Memory B cell (primary cell): Measurements from ENCODE around the gene SLC2A11.
"Not testable (repeated sequence)": the region's sequence is repeated elsewhere in the genome, so short reads cannot be mapped to it uniquely, and the experiment has no call there.

Source experiments
- ATAC-seq: fragments of 150-1000 bp; cut with Tn5 transposase; 2 replicates; pipeline ENCODE4 v1.10.0; 2021; ENCODE audit warnings: low read depth, mild to moderate bottlenecking, moderate library complexity
- DNase-seq, 2 donors: peaks; one replicate each; pipeline ENCODE4 v3.0.0; 2022; ENCODE audit warnings: low spot score in 2 of 2
- H3K27ac Mint-ChIP-seq: one replicate; pipeline ENCODE4 v1.8.0; 2022; ENCODE audit warnings: mild to moderate bottlenecking, moderate library complexity, mixed read lengths
- H3K27me3 Mint-ChIP-seq: one replicate; pipeline ENCODE4 v1.8.0; 2022; ENCODE audit warnings: mixed read lengths
- H3K36me3 Mint-ChIP-seq: one replicate; pipeline ENCODE4 v1.8.0; 2022; ENCODE audit warnings: mild to moderate bottlenecking, mixed read lengths
- H3K4me1 Mint-ChIP-seq: one replicate; pipeline ENCODE4 v1.8.0; 2022; ENCODE audit warnings: mixed read lengths
- H3K4me3 Mint-ChIP-seq: one replicate; pipeline ENCODE4 v1.8.0; 2022; ENCODE audit warnings: mild to moderate bottlenecking, moderate library complexity, mixed read lengths
- H3K9me3 Mint-ChIP-seq: one replicate; pipeline ENCODE4 v1.8.0; 2022; ENCODE audit warnings: mixed read lengths

Gene SLC2A11

DNA sequence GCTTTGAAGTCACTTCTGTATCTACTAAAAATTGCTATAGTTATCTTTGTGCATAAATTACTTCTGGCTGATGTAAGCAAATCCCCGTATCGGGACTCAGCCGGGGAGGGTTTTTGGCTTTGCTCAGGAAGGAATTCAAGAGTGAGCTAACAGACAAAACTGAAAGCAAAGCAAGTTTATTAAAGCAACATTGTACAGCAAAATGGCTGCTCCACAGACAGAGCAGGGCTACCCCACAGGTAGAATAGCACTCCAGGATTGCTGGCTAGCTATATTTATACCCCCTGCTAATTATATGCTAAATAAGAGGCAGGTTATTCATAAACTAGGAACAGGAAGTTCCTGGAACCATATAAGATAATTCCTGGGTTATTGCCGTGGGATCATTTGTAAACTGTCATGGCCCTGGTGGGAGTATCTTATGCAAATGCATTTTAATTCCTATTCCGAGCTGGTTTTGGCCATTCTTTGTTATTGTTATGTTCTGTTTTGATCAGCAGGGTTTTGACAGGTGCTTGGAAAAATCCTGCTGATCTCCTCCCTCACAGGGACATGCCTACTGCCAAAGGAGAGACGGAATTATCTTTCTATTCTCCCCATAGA, 51.7 kb downstream of the SLC2A11 start:
- no peaks in the 10 kb centered on the region for H3K27me3 Mint-ChIP-seq

DNA sequence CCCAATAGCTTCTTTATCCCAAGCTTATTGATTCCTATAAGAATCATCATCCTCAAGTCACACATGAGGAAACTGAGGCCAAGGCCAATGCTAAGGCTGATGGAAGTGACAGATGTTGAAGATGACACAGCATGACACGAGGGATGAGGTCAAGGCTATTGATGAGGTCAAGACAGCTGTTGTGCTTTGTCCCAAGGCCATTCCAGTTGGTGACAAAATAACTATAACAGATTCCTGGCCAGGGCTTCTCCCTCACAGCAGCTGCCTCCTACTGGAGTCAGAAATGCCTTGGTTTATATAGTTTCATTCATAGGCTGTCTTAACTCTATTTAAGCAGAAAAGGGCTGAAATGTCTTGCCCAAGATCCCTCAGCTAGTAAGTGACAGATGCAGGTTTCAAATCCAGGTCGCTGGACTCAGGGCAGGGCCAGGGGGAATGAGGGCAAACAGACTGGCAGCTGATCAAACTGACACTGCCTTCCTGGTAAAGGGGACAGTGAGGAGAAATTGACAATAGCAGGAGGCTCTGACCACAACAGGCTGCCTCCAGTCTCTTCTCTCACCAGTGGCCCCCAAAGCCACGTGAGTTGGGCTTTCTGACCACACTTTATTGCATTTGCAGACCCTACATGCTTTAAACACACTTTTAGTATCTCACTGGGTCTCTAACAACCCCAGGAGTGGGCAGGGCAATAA, 53.0 kb downstream of the SLC2A11 start:
- DNase-seq (no peak), ATAC-seq (no peak)
- H3K4me1 Mint-ChIP-seq: peaks cover 22% of the 10 kb centered on the region
- H3K36me3 Mint-ChIP-seq: no peaks in the 10 kb centered on the region
- no peak overlapping the region for H3K4me3 Mint-ChIP-seq
- H3K27me3 Mint-ChIP-seq: no peaks in the 10 kb centered on the region
- no peak overlapping the region for H3K27ac Mint-ChIP-seq
- H3K9me3 Mint-ChIP-seq: no peaks in the 10 kb centered on the region

More for the DNA sequence above, 51.7 kb downstream of the SLC2A11 start:
- DNase-seq (no peak), ATAC-seq (no peak)
- no peak overlapping the region for H3K4me3 Mint-ChIP-seq
- H3K36me3 Mint-ChIP-seq: no peaks in the 10 kb centered on the region
- H3K4me1 Mint-ChIP-seq: peaks cover 10% of the 10 kb centered on the region
- H3K9me3 Mint-ChIP-seq: no peaks in the 10 kb centered on the region
- H3K27ac Mint-ChIP-seq: no peak overlapping the region

DNA sequence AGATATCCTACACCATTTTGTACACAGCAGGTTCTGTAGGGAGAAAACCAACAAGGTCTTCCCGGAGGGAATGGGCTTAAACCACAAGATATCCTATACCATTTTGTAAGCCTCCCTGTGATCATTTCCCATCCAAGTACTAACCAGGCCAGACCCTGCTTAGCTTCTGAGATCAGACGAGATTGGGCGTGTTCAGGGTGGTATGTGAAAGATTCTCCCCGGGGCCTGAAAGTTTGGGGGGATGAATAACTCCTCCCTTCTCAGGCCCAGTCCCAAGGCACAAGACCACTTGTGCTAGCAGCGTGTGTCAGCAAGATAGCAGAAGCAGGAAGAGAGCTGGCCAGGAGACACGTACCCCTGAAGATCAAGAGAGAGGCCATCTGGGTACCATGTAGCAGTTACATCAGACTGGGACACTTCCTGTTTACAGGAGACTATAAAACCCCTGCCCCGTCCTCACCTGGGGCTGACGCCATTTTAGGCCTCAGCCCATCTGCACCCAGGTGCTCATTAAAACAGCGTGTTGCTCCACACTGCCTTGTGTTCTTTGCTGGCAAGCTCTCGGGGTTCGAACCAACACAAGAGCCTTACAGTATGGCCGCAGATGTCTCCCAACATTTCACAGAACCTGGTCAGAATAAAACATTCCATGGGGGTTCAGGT, 53.8 kb downstream of the SLC2A11 start:
- Mint-ChIP-seq H3K27me3 (no peaks in the 10 kb centered on the region), H3K36me3 (peaks cover 1% of the 10 kb centered on the region), H3K27ac (no peak overlapping the region), H3K9me3 (no peaks in the 10 kb centered on the region), H3K4me1 (peaks cover 23% of the 10 kb centered on the region), H3K4me3 (no peak overlapping the region)
- ATAC-seq: no peak
- no peak for DNase-seq

DNA sequence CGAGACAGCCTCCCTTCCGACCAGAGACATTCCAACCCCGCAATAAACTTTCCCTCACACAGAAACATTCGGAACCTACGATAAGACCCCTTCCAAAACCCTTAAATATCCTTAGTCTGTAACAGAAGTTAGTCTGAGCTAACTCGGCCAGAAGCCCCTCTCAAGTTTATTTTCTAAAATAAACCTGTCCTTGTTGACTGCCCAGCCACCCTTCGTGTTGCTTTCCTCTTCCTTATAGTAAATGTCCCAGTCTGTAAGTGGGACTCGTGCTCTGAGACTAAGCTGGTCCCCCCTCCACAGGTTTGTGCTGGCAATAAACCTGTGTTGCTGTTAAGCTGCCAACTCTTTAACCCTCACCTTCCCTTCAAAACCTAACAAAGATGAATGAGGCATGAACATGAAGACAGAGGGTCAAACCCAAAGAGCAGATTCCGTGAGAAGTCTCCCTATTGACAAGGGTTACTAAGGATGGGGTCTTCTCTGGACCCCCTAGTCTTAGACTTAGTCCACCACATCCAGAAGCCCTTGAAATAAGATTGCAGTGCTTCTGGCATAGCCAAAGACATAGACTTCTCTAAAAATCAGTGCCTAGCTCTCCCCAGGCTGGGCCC, 54.7 kb downstream of the SLC2A11 start:
- DNase-seq: no peak
- Mint-ChIP-seq H3K27ac (no peak overlapping the region), H3K4me1 (peaks cover 23% of the 10 kb centered on the region), H3K27me3 (no peaks in the 10 kb centered on the region), H3K36me3 (peaks cover 3% of the 10 kb centered on the region), H3K9me3 (no peaks in the 10 kb centered on the region), H3K4me3 (no peak overlapping the region)
- ATAC-seq: no peak

DNA sequence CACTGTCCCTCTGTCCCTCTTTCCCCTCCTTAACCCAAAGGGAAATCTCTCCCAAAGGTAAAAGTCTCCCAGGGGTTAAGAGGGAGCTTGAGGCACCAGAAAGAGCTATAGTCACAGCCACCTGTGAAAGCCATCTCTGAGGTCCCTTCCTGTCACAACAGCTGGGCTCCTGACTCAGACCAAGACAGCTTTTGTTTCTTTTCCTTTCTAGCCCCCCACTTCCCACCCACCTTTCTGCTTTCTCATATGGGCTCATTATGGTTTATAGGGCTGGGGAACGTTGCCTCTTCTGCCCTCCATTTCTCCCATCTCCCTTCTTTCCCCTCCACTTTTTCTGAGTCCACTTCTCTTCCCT, 55.6 kb downstream of the SLC2A11 start:
- peaks cover 3% of the 10 kb centered on the region for H3K36me3 Mint-ChIP-seq
- peak overlapping the region; percentile 91 for H3K4me3 Mint-ChIP-seq
- no peaks in the 10 kb centered on the region for H3K9me3 Mint-ChIP-seq
- H3K4me1 Mint-ChIP-seq: peaks cover 23% of the 10 kb centered on the region
- H3K27me3 Mint-ChIP-seq: no peaks in the 10 kb centered on the region
- peak overlapping the region; percentile 83 for H3K27ac Mint-ChIP-seq
- no peak for DNase-seq
- ATAC-seq: no peak

DNA sequence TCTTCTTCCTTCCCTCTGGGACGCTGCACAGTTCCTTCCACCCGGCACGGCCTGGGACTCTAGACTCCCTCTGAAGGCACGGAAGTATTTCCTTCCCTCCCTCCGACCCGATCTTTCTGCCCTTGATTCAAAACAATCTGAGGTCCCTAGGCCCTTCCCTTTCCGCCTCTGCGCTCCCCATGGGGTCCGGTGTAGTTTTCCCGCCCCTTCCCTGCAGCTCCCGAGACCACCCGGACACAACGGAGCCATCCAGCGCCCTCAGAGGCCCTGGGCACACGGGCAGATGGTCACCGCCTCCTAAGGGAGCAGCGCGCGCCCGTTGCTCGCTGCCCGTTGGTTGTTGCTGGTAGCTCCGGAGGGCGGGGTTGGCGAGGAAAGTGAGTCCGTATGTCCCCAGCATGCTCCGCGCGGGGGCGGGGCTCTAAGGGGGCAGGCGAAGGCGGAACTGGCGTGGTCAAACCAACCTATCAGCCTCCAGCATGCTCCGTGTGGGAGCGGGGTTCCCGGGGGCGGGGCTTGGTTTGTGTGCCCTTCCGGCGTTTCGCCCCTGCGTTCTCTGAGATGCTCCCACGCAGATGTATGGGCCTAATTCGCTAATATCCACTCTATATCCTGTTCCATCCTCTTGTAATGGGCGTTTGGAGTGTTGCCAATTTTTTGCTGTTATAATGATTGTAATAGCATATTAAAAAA, 56.1 kb downstream of the SLC2A11 start:
- ATAC-seq (peak; percentile 99), DNase-seq (peak; percentile 91 to 96)
- Mint-ChIP-seq H3K9me3 (no peaks in the 10 kb centered on the region), H3K4me3 (peak overlapping the region; percentile 91), H3K4me1 (peaks cover 23% of the 10 kb centered on the region), H3K27ac (peak overlapping the region; percentile 83), H3K36me3 (peaks cover 3% of the 10 kb centered on the region), H3K27me3 (no peaks in the 10 kb centered on the region)

DNA sequence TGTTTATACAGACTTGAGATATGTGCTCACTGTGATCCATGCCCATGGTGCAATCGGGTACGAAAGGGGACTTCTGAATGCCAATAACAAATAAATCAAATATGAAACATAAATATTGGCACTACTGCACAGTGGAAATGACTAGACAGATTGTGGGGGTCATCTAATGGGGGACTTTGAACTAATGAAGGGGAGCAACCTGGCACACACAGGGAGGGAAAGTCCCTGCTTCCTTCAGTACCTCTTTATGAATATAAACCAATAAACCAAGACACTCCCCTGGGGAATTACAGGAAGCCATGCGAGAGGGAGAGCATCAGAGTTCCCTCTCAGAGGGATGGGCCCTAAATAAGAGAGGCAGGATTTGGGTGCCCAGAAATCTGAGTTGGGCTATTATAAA, 57.6 kb downstream of the SLC2A11 start:
- H3K27ac Mint-ChIP-seq: peak overlapping the region; percentile 83
- no peaks in the 10 kb centered on the region for H3K9me3 Mint-ChIP-seq
- no peaks in the 10 kb centered on the region for H3K27me3 Mint-ChIP-seq
- no peak for ATAC-seq
- no peak overlapping the region for H3K4me3 Mint-ChIP-seq
- no peak for DNase-seq
- peaks cover 7% of the 10 kb centered on the region for H3K36me3 Mint-ChIP-seq
- H3K4me1 Mint-ChIP-seq: peaks cover 23% of the 10 kb centered on the region

DNA sequence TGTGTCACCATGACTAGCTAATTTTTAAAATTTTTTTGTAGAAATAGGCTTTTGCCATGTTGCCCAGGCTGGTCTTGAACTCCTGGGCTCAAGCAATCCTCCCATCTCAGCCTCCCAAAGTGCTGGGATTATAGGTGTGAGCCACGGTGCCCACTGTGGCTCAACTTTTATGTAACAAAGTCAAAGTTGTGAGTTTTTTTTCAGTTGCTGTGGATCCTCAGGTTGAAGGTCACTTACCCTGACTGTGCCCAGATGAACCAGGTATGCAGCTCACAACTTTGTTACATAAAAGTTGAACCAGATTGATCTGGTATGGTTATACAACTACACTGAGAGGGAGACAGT, 62.6 kb downstream of the SLC2A11 start:
- not testable (repeated sequence) for DNase-seq, H3K4me3 Mint-ChIP-seq, ATAC-seq, H3K4me1 Mint-ChIP-seq, H3K27ac Mint-ChIP-seq, H3K9me3 Mint-ChIP-seq, H3K27me3 Mint-ChIP-seq
- peaks cover 24% of the 10 kb centered on the region for H3K36me3 Mint-ChIP-seq

DNA sequence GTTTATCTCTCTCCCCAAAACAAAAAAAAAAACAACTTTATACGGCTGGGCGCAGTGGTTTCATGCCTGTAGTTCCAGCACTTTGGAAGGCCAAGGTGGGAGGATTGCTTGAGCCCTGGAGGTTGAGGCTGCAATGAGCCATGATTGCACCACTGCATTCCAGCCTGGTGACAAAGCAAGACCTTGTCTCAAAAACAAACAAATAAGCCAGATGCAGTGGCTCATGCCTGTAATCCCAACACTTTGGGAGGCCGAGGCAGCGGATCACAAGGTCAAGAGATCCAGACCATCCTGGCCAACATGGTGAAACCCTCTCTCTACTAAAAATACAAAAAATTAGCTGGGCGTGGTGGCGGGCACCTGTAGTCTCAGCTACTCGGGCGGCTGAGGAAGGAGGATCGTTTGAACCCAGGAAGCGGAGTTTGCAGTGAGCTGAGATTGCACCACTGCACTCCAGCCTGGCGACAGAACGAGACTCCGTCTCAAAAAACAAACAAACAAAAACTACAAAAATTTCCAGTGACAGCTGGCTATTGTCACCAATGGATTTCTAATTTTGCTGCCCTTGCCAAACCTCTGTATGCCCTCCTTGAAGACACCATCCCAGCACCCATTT, 64.0 kb downstream of the SLC2A11 start:
- H3K36me3 Mint-ChIP-seq: peaks cover 26% of the 10 kb centered on the region
- H3K27me3 Mint-ChIP-seq, H3K9me3 Mint-ChIP-seq, H3K27ac Mint-ChIP-seq, ATAC-seq, H3K4me1 Mint-ChIP-seq, DNase-seq, H3K4me3 Mint-ChIP-seq: not testable (repeated sequence)

DNA sequence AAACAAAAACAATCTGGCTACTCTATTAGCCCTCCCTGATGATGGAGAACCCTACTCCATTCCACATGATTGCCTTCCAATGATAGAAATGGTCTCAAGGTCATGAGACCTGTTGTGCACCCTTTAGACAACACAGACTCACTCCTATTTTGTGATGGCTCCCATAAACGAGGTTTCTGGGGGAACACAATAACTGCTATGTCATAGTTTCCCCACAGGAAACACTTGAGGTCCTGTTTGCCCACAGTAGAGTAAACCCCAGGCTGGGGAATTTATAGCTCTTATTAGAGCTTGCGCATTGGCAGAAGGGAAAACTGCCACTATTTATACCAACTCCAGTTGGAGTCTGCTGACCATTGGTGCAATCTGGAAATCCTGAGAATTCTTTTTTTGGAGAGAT, 65.2 kb downstream of the SLC2A11 start:
- no peak overlapping the region for H3K27ac Mint-ChIP-seq
- H3K27me3 Mint-ChIP-seq: no peaks in the 10 kb centered on the region
- ATAC-seq (no peak), DNase-seq (no peak)
- H3K4me3 Mint-ChIP-seq: no peak overlapping the region
- peaks cover 34% of the 10 kb centered on the region for H3K36me3 Mint-ChIP-seq
- peaks cover 4% of the 10 kb centered on the region for H3K4me1 Mint-ChIP-seq
- peaks cover 4% of the 10 kb centered on the region for H3K9me3 Mint-ChIP-seq

DNA sequence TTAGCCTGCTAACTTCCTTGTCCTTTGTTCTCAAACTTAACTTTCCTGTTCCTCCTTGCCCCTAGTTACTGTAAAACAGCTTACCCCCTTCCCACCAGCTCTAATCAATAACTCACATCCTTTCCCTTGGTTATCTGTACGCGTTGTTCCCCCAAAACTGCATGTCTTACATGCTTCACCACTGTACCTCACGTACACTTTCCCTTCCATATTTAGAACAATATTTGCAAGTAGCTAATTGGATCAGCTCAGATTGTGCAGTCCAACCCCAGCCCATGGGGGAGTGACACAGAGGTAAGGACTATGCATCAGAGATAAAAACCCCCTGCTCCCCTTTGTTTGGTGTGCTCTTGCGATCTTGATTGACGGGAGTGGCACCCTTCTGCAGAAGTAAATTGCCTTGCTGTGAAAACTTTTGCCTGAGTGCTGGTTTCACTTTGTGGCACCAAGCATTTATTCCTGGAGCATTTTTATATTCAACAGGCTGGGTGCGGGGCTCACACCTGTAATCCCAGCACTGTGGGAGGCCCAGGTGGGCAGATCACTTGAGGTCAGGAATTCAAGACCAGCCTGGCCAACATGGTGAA, 67.4 kb downstream of the SLC2A11 start:
- Mint-ChIP-seq H3K4me1 (peaks cover 11% of the 10 kb centered on the region), H3K36me3 (peaks cover 42% of the 10 kb centered on the region)

DNA sequence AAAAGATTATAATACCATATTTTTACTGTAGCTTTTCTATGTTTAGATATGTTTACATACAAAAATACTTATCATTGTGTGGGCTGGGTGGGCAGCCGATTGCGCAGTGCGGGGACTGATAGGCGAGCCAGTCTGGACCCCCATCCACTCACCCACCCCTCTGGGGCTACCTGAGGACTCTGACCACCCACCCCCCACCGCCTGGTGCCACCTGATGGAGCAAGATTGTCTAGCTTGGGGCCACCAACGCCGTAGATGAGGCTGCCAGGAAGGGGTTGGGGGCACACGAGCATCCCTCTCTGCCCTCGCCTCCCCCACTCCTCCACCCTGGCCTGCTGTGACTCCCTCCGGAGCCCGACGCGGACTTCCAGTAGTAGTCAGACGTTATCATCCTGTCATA, 68.9 kb downstream of the SLC2A11 start:
- Mint-ChIP-seq H3K36me3 (peaks cover 48% of the 10 kb centered on the region), H3K27me3 (no peaks in the 10 kb centered on the region), H3K9me3 (peaks cover 8% of the 10 kb centered on the region), H3K4me3 (no peak overlapping the region), H3K27ac (no peak overlapping the region), H3K4me1 (peaks cover 11% of the 10 kb centered on the region)
- ATAC-seq: no peak
- no peak for DNase-seq

More for the DNA sequence above, 67.4 kb downstream of the SLC2A11 start:
- Mint-ChIP-seq H3K4me3 (no peak overlapping the region), H3K27me3 (no peaks in the 10 kb centered on the region), H3K9me3 (peaks cover 4% of the 10 kb centered on the region), H3K27ac (peak overlapping the region; percentile 38)
- ATAC-seq (no peak), DNase-seq (no peak)
